HL-60 (cell line): ENCODE measurements around the gene SOSTDC1.

Source experiments
- DNase-seq, 2 experiments: peaks; one replicate each; pipeline ENCODE4 v3.0.0-alpha.2; 2010 to 2020; ENCODE audit warnings: low read depth in 1 of 2, low spot score in 1 of 2
- H3K27ac ChIP-seq: fragments of 250-450 bp; sonication (Bioruptor Pico); replicated peaks from 2 replicates; pipeline ENCODE4 v1.5.1; 2020; ENCODE audit warnings: mild to moderate bottlenecking, moderate library complexity
- H3K27me3 ChIP-seq: fragments of 250-450 bp; sonication (Bioruptor Pico); 2 replicates; pipeline ENCODE4 v1.5.1; 2021; ENCODE audit warnings: mild to moderate bottlenecking, moderate library complexity; ENCODE audit not compliant: insufficient read depth, poor library complexity, severe bottlenecking
- H3K4me3 ChIP-seq: replicated peaks from 2 replicates; pipeline ENCODE4 v1.5.1; 2011; ENCODE audit warnings: mild to moderate bottlenecking, control low read depth, low read length; ENCODE audit not compliant: insufficient read depth
- GABPA ChIP-seq: IDR thresholded peaks from 2 replicates; pipeline ENCODE4 v1.6.1; 2012; ENCODE audit warnings: low read depth
- POLR2AphosphoS5 ChIP-seq: IDR thresholded peaks from 2 replicates; pipeline ENCODE4 v1.6.1; 2012; ENCODE audit warnings: low read depth
- SPI1 ChIP-seq: IDR thresholded peaks from 2 replicates; pipeline ENCODE4 v1.6.1; 2012; ENCODE audit warnings: low read depth, mild to moderate bottlenecking, borderline replicate concordance
- TF ChIP-seq, protein P1 (sequence below): IDR thresholded peaks from 2 replicates; pipeline ENCODE4 v1.6.1; 2012; ENCODE audit warnings: low read depth; ENCODE audit not compliant: insufficient replicate concordance
- TF ChIP-seq, protein P2 (sequence below): IDR thresholded peaks from one replicate; pipeline ENCODE4 v1.5.1; 2011; ENCODE audit warnings: low read length, control low read depth, inconsistent platforms; ENCODE audit not compliant: insufficient read depth

SOSTDC1 gene

DNA sequence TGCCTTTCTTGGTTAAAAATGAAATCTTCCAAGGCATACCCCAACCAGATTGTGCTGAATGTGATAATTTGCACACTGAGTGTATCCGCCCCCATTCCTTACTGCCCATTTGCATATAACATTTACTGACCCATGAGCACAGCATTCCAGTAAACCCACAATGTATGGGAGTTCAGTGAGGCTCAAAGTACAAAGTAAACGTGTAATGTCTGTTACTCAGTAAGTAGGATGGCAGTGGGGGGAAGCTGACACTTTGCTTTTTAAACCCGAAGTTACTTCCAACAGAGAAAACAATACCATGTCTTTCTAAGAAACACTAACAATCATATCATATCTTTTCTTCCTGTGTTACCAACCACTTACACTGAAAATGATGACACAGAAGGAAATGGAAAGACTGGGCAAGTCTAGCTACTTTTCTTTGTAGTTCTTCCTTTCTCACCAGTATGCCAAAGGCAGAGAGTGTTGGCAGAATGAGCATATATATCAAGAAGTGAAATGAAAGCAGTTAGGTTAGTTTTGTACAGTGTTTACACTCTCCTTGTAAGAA is 27.1 kb upstream of the SOSTDC1 start:
- no peak for DNase-seq
- Histone ChIP-seq H3K4me3 (no peak overlapping the region), H3K27ac (no peak overlapping the region), H3K27me3 (no peaks in the 10 kb centered on the region)
- TF ChIP-seq SPI1 (no peak), GABPA (no peak), POLR2AphosphoS5 (no peak)
- TF ChIP-seq, protein P1, sequence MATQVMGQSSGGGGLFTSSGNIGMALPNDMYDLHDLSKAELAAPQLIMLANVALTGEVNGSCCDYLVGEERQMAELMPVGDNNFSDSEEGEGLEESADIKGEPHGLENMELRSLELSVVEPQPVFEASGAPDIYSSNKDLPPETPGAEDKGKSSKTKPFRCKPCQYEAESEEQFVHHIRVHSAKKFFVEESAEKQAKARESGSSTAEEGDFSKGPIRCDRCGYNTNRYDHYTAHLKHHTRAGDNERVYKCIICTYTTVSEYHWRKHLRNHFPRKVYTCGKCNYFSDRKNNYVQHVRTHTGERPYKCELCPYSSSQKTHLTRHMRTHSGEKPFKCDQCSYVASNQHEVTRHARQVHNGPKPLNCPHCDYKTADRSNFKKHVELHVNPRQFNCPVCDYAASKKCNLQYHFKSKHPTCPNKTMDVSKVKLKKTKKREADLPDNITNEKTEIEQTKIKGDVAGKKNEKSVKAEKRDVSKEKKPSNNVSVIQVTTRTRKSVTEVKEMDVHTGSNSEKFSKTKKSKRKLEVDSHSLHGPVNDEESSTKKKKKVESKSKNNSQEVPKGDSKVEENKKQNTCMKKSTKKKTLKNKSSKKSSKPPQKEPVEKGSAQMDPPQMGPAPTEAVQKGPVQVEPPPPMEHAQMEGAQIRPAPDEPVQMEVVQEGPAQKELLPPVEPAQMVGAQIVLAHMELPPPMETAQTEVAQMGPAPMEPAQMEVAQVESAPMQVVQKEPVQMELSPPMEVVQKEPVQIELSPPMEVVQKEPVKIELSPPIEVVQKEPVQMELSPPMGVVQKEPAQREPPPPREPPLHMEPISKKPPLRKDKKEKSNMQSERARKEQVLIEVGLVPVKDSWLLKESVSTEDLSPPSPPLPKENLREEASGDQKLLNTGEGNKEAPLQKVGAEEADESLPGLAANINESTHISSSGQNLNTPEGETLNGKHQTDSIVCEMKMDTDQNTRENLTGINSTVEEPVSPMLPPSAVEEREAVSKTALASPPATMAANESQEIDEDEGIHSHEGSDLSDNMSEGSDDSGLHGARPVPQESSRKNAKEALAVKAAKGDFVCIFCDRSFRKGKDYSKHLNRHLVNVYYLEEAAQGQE = no peak
- TF ChIP-seq, protein P2, sequence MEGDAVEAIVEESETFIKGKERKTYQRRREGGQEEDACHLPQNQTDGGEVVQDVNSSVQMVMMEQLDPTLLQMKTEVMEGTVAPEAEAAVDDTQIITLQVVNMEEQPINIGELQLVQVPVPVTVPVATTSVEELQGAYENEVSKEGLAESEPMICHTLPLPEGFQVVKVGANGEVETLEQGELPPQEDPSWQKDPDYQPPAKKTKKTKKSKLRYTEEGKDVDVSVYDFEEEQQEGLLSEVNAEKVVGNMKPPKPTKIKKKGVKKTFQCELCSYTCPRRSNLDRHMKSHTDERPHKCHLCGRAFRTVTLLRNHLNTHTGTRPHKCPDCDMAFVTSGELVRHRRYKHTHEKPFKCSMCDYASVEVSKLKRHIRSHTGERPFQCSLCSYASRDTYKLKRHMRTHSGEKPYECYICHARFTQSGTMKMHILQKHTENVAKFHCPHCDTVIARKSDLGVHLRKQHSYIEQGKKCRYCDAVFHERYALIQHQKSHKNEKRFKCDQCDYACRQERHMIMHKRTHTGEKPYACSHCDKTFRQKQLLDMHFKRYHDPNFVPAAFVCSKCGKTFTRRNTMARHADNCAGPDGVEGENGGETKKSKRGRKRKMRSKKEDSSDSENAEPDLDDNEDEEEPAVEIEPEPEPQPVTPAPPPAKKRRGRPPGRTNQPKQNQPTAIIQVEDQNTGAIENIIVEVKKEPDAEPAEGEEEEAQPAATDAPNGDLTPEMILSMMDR = no peak

DNA sequence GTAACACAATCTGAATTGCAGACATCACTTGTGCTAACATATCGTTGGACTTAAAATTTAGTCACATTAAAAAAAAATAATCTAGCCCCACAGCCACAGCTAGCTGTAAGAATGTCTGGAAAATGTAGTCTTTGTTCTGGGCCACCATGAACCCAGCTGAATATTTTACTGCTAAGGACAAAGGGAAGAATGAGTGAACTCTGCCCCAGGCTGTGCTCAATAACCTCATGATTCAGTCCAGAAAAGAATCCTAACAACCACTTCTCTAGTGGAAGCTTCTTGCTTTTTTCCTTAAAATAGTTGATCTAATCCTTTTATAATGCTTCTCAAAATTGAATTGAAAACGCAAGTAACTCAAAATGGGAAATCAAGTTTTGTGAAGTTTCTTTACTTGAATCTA is 25.6 kb upstream of the SOSTDC1 start:
- no peak for DNase-seq
- TF ChIP-seq, protein P1 = no peak
- TF ChIP-seq, protein P2 = no peak
- no peak for TF ChIP-seq SPI1
- TF ChIP-seq GABPA = no peak
- TF ChIP-seq POLR2AphosphoS5 = no peak
- Histone ChIP-seq H3K27me3 (no peaks in the 10 kb centered on the region), H3K27ac (no peak overlapping the region), H3K4me3 (no peak overlapping the region)

- H3K27me3 ChIP-seq = no peaks in the 10 kb centered on the region
- no peak for TF ChIP-seq SPI1
- TF ChIP-seq, protein P1 = no peak
- no peak for TF ChIP-seq POLR2AphosphoS5
- H3K27ac ChIP-seq = no peak overlapping the region
- no peak for DNase-seq
- no peak overlapping the region for H3K4me3 ChIP-seq
These were observed 19.1 kb upstream of the SOSTDC1 start for GRCh38 chr7:16484453-16485158.
